Uterus (tissue), 2 donors: ENCODE data around the gene TNPO3.

Experiments
- CTCF ChIP-seq, 4 experiments: fragments of 200-600 bp in 2 of 4; fragments of 450-650 bp in 2 of 4; sonication (generic) in 2 of 4; IDR thresholded peaks; one replicate each; pipeline ENCODE4 v1.5.1; 2016 to 2019; ENCODE audit warnings: antibody characterized with exemption in 4 of 4, mild to moderate bottlenecking in 2 of 4, moderate library complexity in 1 of 4
- POLR2A ChIP-seq, 2 donors: fragments of 450-650 bp; IDR thresholded peaks; one replicate each; pipeline ENCODE4 v1.6.1; 2016; ENCODE audit warnings: antibody characterized with exemption in 2 of 2, mild to moderate bottlenecking in 1 of 2, moderate library complexity in 1 of 2

- TF ChIP-seq CTCF (IDR thresholded peaks at IDR 0.05) (no peak), POLR2A (IDR thresholded peaks at IDR 0.05) (no peak)
These were observed 18.3 kb upstream of the TNPO3 start for GRCh38 chr7:129073204-129073603.
